ENCODE measurements around the gene ZNF235. TPM values are rescaled to one million over a fixed set of nuclear protein-coding genes. Genes with fewer than 3 reads are reported as not detected.

The ZNF235 gene
- total RNA-seq, 1 experiment from 2014 or later, result 11.1 TPM

GRCh38 chr19:44280916-44281315 lies 23.9 kb downstream of the ZNF235 start:
- H3K4me2 ChIP-seq (ENCODE audit: low read depth, low read length, poor library complexity, severe bottlenecking), result no peak overlapping the region
- DNase-seq, result no peak
- peaks cover 4% of the 10 kb centered on the region; the same call in 1 of the 2 replicates for H3K36me3 ChIP-seq (ENCODE audit: insufficient read depth, low read length)
- H3K9ac ChIP-seq (ENCODE audit: low read length), result no peak overlapping the region
- peaks cover 2% of the 10 kb centered on the region for H3K9me3 ChIP-seq (ENCODE audit: low read length)
- H3K79me2 ChIP-seq (ENCODE audit: low read length), result no peaks in the 10 kb centered on the region
- no peak overlapping the region for H3K4me3 ChIP-seq (ENCODE audit: low read length)
- no peak overlapping the region for H3K27ac ChIP-seq (ENCODE audit: low read length)
- H3K4me1 ChIP-seq (ENCODE audit: low read length), result no peaks in the 10 kb centered on the region
- H3K9me2 ChIP-seq (replicated peaks; ENCODE audit: insufficient read depth, low read length), result no peaks in the 10 kb centered on the region
- H3K27me3 ChIP-seq (ENCODE audit: low read length), result no peaks in the 10 kb centered on the region
- no peak overlapping the region for H2AFZ ChIP-seq (ENCODE audit: low read length)
- no peaks in the 10 kb centered on the region for H4K20me1 ChIP-seq (ENCODE audit: insufficient read depth, low read depth, low read length)

- Histone ChIP-seq H3K4me3 (ENCODE audit: low read length) (no peak overlapping the region), H3K79me2 (ENCODE audit: low read length) (no peaks in the 10 kb centered on the region), H3K9me3 (ENCODE audit: low read length) (peaks cover 16% of the 10 kb centered on the region), H3K4me2 (ENCODE audit: low read depth, low read length, poor library complexity, severe bottlenecking) (no peak overlapping the region), H2AFZ (ENCODE audit: low read length) (no peak overlapping the region), H4K20me1 (ENCODE audit: insufficient read depth, low read depth, low read length) (no peaks in the 10 kb centered on the region), H3K4me1 (ENCODE audit: low read length) (no peaks in the 10 kb centered on the region), H3K27me3 (ENCODE audit: low read length) (no peaks in the 10 kb centered on the region), H3K27ac (ENCODE audit: low read length) (no peak overlapping the region), H3K9me2 (replicated peaks; ENCODE audit: insufficient read depth, low read length) (no peaks in the 10 kb centered on the region), H3K36me3 (ENCODE audit: insufficient read depth, low read length) (peaks cover 4% of the 10 kb centered on the region; the same call in 1 of the 2 replicates), H3K9ac (ENCODE audit: low read length) (no peak overlapping the region)
- no peak for DNase-seq
Observed at GRCh38 chr19:44278181-44278690, 26.6 kb downstream of the ZNF235 start.

- no peaks in the 10 kb centered on the region for H3K79me2 ChIP-seq (ENCODE audit: low read length)
- H3K27ac ChIP-seq (ENCODE audit: low read length), result no peak overlapping the region
- no peaks in the 10 kb centered on the region for H4K20me1 ChIP-seq (ENCODE audit: insufficient read depth, low read depth, low read length)
- no peak overlapping the region for H3K4me2 ChIP-seq (ENCODE audit: low read depth, low read length, poor library complexity, severe bottlenecking)
- no peaks in the 10 kb centered on the region for H3K9me2 ChIP-seq (replicated peaks; ENCODE audit: insufficient read depth, low read length)
- peaks cover 17% of the 10 kb centered on the region for H3K9me3 ChIP-seq (ENCODE audit: low read length)
- no peaks in the 10 kb centered on the region for H3K27me3 ChIP-seq (ENCODE audit: low read length)
- no peak overlapping the region for H3K9ac ChIP-seq (ENCODE audit: low read length)
- no peaks in the 10 kb centered on the region for H3K4me1 ChIP-seq (ENCODE audit: low read length)
- H2AFZ ChIP-seq (ENCODE audit: low read length), result no peak overlapping the region
- DNase-seq, result no peak
- no peak overlapping the region for H3K4me3 ChIP-seq (ENCODE audit: low read length)
- peaks cover 4% of the 10 kb centered on the region; the same call in 1 of the 2 replicates for H3K36me3 ChIP-seq (ENCODE audit: insufficient read depth, low read length)
Observed at GRCh38 chr19:44277331-44277730, 27.5 kb downstream of the ZNF235 start.

GRCh38 chr19:44260695-44261446 lies 44.0 kb downstream of the ZNF235 start:
- Histone ChIP-seq H4K20me1 (ENCODE audit: insufficient read depth, low read depth, low read length) (no peaks in the 10 kb centered on the region), H3K4me2 (ENCODE audit: low read depth, low read length, poor library complexity, severe bottlenecking) (no peak overlapping the region), H3K79me2 (ENCODE audit: low read length) (no peaks in the 10 kb centered on the region), H3K27ac (ENCODE audit: low read length) (no peak overlapping the region), H3K9ac (ENCODE audit: low read length) (no peak overlapping the region), H3K4me1 (ENCODE audit: low read length) (no peaks in the 10 kb centered on the region), H2AFZ (ENCODE audit: low read length) (no peak overlapping the region), H3K36me3 (ENCODE audit: insufficient read depth, low read length) (no peaks in the 10 kb centered on the region), H3K4me3 (ENCODE audit: low read length) (no peak overlapping the region), H3K27me3 (ENCODE audit: low read length) (no peaks in the 10 kb centered on the region), H3K9me2 (replicated peaks; ENCODE audit: insufficient read depth, low read length) (no peaks in the 10 kb centered on the region), H3K9me3 (ENCODE audit: low read length) (peaks cover 20% of the 10 kb centered on the region; the same call in 1 of the 2 replicates)
- DNase-seq, result no peak

- H3K9me3 ChIP-seq (ENCODE audit: low read length), result peaks cover 25% of the 10 kb centered on the region
- no peak overlapping the region for H3K4me2 ChIP-seq (ENCODE audit: low read depth, low read length, poor library complexity, severe bottlenecking)
- no peak overlapping the region for H2AFZ ChIP-seq (ENCODE audit: low read length)
Observed at GRCh38 chr19:44260343-44260681, 44.5 kb downstream of the ZNF235 start.

GRCh38 chr19:44258835-44259413 lies 45.9 kb downstream of the ZNF235 start:
- Histone ChIP-seq H3K79me2 (ENCODE audit: low read length) (no peaks in the 10 kb centered on the region), H2AFZ (ENCODE audit: low read length) (no peak overlapping the region), H3K36me3 (ENCODE audit: insufficient read depth, low read length) (no peaks in the 10 kb centered on the region), H3K9me2 (replicated peaks; ENCODE audit: insufficient read depth, low read length) (no peaks in the 10 kb centered on the region), H3K9me3 (ENCODE audit: low read length) (peaks cover 30% of the 10 kb centered on the region), H3K4me3 (ENCODE audit: low read length) (no peak overlapping the region), H3K9ac (ENCODE audit: low read length) (no peak overlapping the region), H3K4me1 (ENCODE audit: low read length) (no peaks in the 10 kb centered on the region), H3K27ac (ENCODE audit: low read length) (no peak overlapping the region), H3K4me2 (ENCODE audit: low read depth, low read length, poor library complexity, severe bottlenecking) (no peak overlapping the region), H3K27me3 (ENCODE audit: low read length) (no peaks in the 10 kb centered on the region), H4K20me1 (ENCODE audit: insufficient read depth, low read depth, low read length) (no peaks in the 10 kb centered on the region)
- no peak for DNase-seq

More at GRCh38 chr19:44260343-44260681, 44.5 kb downstream of the ZNF235 start:
- Histone ChIP-seq H3K4me3 (ENCODE audit: low read length) (no peak overlapping the region), H3K36me3 (ENCODE audit: insufficient read depth, low read length) (no peaks in the 10 kb centered on the region), H4K20me1 (ENCODE audit: insufficient read depth, low read depth, low read length) (no peaks in the 10 kb centered on the region), H3K27me3 (ENCODE audit: low read length) (no peaks in the 10 kb centered on the region), H3K4me1 (ENCODE audit: low read length) (no peaks in the 10 kb centered on the region), H3K9ac (ENCODE audit: low read length) (no peak overlapping the region), H3K27ac (ENCODE audit: low read length) (no peak overlapping the region), H3K9me2 (replicated peaks; ENCODE audit: insufficient read depth, low read length) (no peaks in the 10 kb centered on the region), H3K79me2 (ENCODE audit: low read length) (no peaks in the 10 kb centered on the region)
- DNase-seq, result no peak

GRCh38 chr19:44258136-44258535 lies 46.7 kb downstream of the ZNF235 start:
- no peak overlapping the region for H3K9ac ChIP-seq (ENCODE audit: low read length)
- no peak overlapping the region for H3K27ac ChIP-seq (ENCODE audit: low read length)
- H3K79me2 ChIP-seq (ENCODE audit: low read length), result no peaks in the 10 kb centered on the region
- H3K9me2 ChIP-seq (replicated peaks; ENCODE audit: insufficient read depth, low read length), result no peaks in the 10 kb centered on the region
- no peaks in the 10 kb centered on the region for H3K27me3 ChIP-seq (ENCODE audit: low read length)
- DNase-seq, result no peak
- H3K36me3 ChIP-seq (ENCODE audit: insufficient read depth, low read length), result no peaks in the 10 kb centered on the region
- peaks cover 33% of the 10 kb centered on the region for H3K9me3 ChIP-seq (ENCODE audit: low read length)
- no peak overlapping the region for H3K4me3 ChIP-seq (ENCODE audit: low read length)
- no peaks in the 10 kb centered on the region for H3K4me1 ChIP-seq (ENCODE audit: low read length)
- no peak overlapping the region for H3K4me2 ChIP-seq (ENCODE audit: low read depth, low read length, poor library complexity, severe bottlenecking)
- H2AFZ ChIP-seq (ENCODE audit: low read length), result no peak overlapping the region
- no peaks in the 10 kb centered on the region for H4K20me1 ChIP-seq (ENCODE audit: insufficient read depth, low read depth, low read length)

- H4K20me1 ChIP-seq (ENCODE audit: insufficient read depth, low read depth, low read length), result no peaks in the 10 kb centered on the region
- H3K79me2 ChIP-seq (ENCODE audit: low read length), result no peaks in the 10 kb centered on the region
- no peak for DNase-seq
- H3K27me3 ChIP-seq (ENCODE audit: low read length), result no peaks in the 10 kb centered on the region
- no peak overlapping the region for H3K4me2 ChIP-seq (ENCODE audit: low read depth, low read length, poor library complexity, severe bottlenecking)
- no peak overlapping the region for H3K9ac ChIP-seq (ENCODE audit: low read length)
- H3K36me3 ChIP-seq (ENCODE audit: insufficient read depth, low read length), result no peaks in the 10 kb centered on the region
- H3K4me1 ChIP-seq (ENCODE audit: low read length), result no peaks in the 10 kb centered on the region
- H2AFZ ChIP-seq (ENCODE audit: low read length), result no peak overlapping the region
- no peaks in the 10 kb centered on the region for H3K9me2 ChIP-seq (replicated peaks; ENCODE audit: insufficient read depth, low read length)
- peaks cover 31% of the 10 kb centered on the region for H3K9me3 ChIP-seq (ENCODE audit: low read length)
- no peak overlapping the region for H3K4me3 ChIP-seq (ENCODE audit: low read length)
- H3K27ac ChIP-seq (ENCODE audit: low read length), result no peak overlapping the region
Observed at GRCh38 chr19:44255705-44256411, 49.0 kb downstream of the ZNF235 start.

Data from Karpas-422 (cell line).